RWPE2 (cell line): ENCODE results near the gene SH3RF2.
A peak's percentile ranks its signal among the peaks of the same experiment; 100 is the strongest.

Experiments used
- ATAC-seq: fragments of 200-7000 bp; cut with Tn5 transposase; 3 replicates; pipeline ENCODE4 v1.9.1; 2021; ENCODE audit warnings: low read depth
- DNase-seq: peaks from one replicate; pipeline ENCODE4 v3.0.0-alpha.2; 2020; ENCODE audit warnings: low spot score
- H3K27ac ChIP-seq: fragments of 450-650 bp; 2 replicates; pipeline ENCODE4 v1.5.1; 2017; ENCODE audit warnings: mild to moderate bottlenecking; ENCODE audit not compliant: poor library complexity, severe bottlenecking
- H3K27me3 ChIP-seq: fragments of 250-450 bp; sonication (Bioruptor Pico); 2 replicates; pipeline ENCODE4 v1.5.1; 2021; ENCODE audit warnings: mild to moderate bottlenecking, moderate library complexity; ENCODE audit not compliant: insufficient read depth, poor library complexity, severe bottlenecking
- H3K36me3 ChIP-seq: fragments of 250-450 bp; sonication (Bioruptor Pico); 2 replicates; pipeline ENCODE4 v1.5.1; 2020; ENCODE audit warnings: low read depth, mild to moderate bottlenecking, moderate library complexity
- H3K4me1 ChIP-seq: fragments of 250-450 bp; sonication (Bioruptor Pico); 2 replicates; pipeline ENCODE4 v1.5.1; 2021; ENCODE audit warnings: mild to moderate bottlenecking, moderate library complexity; ENCODE audit not compliant: insufficient read depth, poor library complexity, severe bottlenecking
- H3K4me3 ChIP-seq: fragments of 250-450 bp; sonication (Bioruptor Pico); 2 replicates; pipeline ENCODE4 v1.5.1; 2021; ENCODE audit warnings: mild to moderate bottlenecking, moderate library complexity; ENCODE audit not compliant: severe bottlenecking
- H3K9me3 ChIP-seq: fragments of 250-450 bp; sonication (Bioruptor Pico); 2 replicates; pipeline ENCODE4 v1.5.1; 2021; ENCODE audit warnings: mild to moderate bottlenecking, moderate library complexity; ENCODE audit not compliant: severe bottlenecking
- CTCF ChIP-seq: fragments of 450-650 bp; IDR thresholded peaks from one replicate; pipeline ENCODE4 v1.5.1; 2017; ENCODE audit warnings: mild to moderate bottlenecking, moderate library complexity; ENCODE audit not compliant: poor library complexity, severe bottlenecking

SH3RF2 gene

GRCh38 chr5:145971701-145972100 is 35.3 kb downstream of the SH3RF2 start:
- Histone ChIP-seq H3K4me1 (peaks cover 31% of the 10 kb centered on the region), H3K36me3 (peaks cover 4% of the 10 kb centered on the region; the same call in 1 of the 2 replicates), H3K27ac (no peak overlapping the region), H3K9me3 (no peaks in the 10 kb centered on the region), H3K27me3 (no peaks in the 10 kb centered on the region), H3K4me3 (no peak overlapping the region)
- no peak for TF ChIP-seq CTCF
- ATAC-seq = no peak
- DNase-seq = no peak

- Histone ChIP-seq H3K4me3 (no peak overlapping the region), H3K36me3 (no peaks in the 10 kb centered on the region), H3K9me3 (no peaks in the 10 kb centered on the region), H3K4me1 (peaks cover 34% of the 10 kb centered on the region), H3K27me3 (no peaks in the 10 kb centered on the region), H3K27ac (peak overlapping the region; percentile 87)
- ATAC-seq (no peak), DNase-seq (no peak)
- TF ChIP-seq CTCF = no peak
These were observed 38.6 kb downstream of the SH3RF2 start for GRCh38 chr5:145975001-145975360.

- ATAC-seq (peak; percentile 90), DNase-seq (peak; percentile 88)
- no peak for TF ChIP-seq CTCF
- H3K27me3 ChIP-seq = no peaks in the 10 kb centered on the region
- H3K36me3 ChIP-seq = no peaks in the 10 kb centered on the region
- peaks cover 30% of the 10 kb centered on the region for H3K4me1 ChIP-seq
- no peaks in the 10 kb centered on the region for H3K9me3 ChIP-seq
- H3K27ac ChIP-seq = peak overlapping the region; percentile 87
- H3K4me3 ChIP-seq = no peak overlapping the region
These were observed 39.1 kb downstream of the SH3RF2 start for GRCh38 chr5:145975361-145976066.

- Histone ChIP-seq H3K4me3 (no peak overlapping the region), H3K36me3 (no peaks in the 10 kb centered on the region), H3K27ac (peak overlapping the region; percentile 87), H3K27me3 (no peaks in the 10 kb centered on the region), H3K4me1 (peaks cover 29% of the 10 kb centered on the region), H3K9me3 (no peaks in the 10 kb centered on the region)
- ATAC-seq (peak; percentile 44), DNase-seq (no peak)
- TF ChIP-seq CTCF = no peak
These were observed 40.2 kb downstream of the SH3RF2 start for GRCh38 chr5:145976431-145977155.

- Histone ChIP-seq H3K27me3 (no peaks in the 10 kb centered on the region), H3K4me1 (peaks cover 33% of the 10 kb centered on the region), H3K9me3 (no peaks in the 10 kb centered on the region), H3K27ac (no peak overlapping the region), H3K4me3 (no peak overlapping the region), H3K36me3 (no peaks in the 10 kb centered on the region; the same call in 1 of the 2 replicates)
- TF ChIP-seq CTCF = no peak
- ATAC-seq = no peak
- no peak for DNase-seq
These were observed 41.8 kb downstream of the SH3RF2 start for GRCh38 chr5:145978171-145978570.
